ENCODE results near the gene PLXNA4.

DNA sequence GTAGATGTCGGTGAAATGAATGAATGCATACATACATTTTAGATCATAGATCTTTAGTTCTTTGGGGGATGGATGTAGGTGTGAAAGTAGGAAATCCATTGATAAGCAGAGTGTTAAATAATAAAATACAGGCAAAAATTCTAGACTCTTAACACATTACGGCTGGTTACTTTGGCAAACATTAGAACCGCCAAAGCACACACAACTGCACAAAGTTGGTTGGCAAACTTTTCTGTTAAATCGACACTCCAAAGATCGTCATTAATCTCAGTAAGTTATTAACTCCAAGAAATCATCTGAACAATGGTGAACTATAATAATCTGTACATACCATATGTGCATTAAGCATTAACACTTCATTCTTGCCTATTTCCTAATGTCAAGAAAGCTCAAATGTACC is 231.2 kb downstream of the PLXNA4 start:
- TF ChIP-seq, protein P1, sequence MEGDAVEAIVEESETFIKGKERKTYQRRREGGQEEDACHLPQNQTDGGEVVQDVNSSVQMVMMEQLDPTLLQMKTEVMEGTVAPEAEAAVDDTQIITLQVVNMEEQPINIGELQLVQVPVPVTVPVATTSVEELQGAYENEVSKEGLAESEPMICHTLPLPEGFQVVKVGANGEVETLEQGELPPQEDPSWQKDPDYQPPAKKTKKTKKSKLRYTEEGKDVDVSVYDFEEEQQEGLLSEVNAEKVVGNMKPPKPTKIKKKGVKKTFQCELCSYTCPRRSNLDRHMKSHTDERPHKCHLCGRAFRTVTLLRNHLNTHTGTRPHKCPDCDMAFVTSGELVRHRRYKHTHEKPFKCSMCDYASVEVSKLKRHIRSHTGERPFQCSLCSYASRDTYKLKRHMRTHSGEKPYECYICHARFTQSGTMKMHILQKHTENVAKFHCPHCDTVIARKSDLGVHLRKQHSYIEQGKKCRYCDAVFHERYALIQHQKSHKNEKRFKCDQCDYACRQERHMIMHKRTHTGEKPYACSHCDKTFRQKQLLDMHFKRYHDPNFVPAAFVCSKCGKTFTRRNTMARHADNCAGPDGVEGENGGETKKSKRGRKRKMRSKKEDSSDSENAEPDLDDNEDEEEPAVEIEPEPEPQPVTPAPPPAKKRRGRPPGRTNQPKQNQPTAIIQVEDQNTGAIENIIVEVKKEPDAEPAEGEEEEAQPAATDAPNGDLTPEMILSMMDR (IDR thresholded peaks at IDR 0.05; ENCODE audit: insufficient read depth, low read length): no peak
- no peak for TF ChIP-seq POLR2AphosphoS5 (IDR thresholded peaks at IDR 0.05; ENCODE audit: low read depth)
- TF ChIP-seq, protein P2, sequence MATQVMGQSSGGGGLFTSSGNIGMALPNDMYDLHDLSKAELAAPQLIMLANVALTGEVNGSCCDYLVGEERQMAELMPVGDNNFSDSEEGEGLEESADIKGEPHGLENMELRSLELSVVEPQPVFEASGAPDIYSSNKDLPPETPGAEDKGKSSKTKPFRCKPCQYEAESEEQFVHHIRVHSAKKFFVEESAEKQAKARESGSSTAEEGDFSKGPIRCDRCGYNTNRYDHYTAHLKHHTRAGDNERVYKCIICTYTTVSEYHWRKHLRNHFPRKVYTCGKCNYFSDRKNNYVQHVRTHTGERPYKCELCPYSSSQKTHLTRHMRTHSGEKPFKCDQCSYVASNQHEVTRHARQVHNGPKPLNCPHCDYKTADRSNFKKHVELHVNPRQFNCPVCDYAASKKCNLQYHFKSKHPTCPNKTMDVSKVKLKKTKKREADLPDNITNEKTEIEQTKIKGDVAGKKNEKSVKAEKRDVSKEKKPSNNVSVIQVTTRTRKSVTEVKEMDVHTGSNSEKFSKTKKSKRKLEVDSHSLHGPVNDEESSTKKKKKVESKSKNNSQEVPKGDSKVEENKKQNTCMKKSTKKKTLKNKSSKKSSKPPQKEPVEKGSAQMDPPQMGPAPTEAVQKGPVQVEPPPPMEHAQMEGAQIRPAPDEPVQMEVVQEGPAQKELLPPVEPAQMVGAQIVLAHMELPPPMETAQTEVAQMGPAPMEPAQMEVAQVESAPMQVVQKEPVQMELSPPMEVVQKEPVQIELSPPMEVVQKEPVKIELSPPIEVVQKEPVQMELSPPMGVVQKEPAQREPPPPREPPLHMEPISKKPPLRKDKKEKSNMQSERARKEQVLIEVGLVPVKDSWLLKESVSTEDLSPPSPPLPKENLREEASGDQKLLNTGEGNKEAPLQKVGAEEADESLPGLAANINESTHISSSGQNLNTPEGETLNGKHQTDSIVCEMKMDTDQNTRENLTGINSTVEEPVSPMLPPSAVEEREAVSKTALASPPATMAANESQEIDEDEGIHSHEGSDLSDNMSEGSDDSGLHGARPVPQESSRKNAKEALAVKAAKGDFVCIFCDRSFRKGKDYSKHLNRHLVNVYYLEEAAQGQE (IDR thresholded peaks at IDR 0.05; ENCODE audit: insufficient replicate concordance, low read depth): no peak
- TF ChIP-seq GABPA (IDR thresholded peaks at IDR 0.05; ENCODE audit: low read depth): no peak
- no peak for TF ChIP-seq SPI1 (IDR thresholded peaks at IDR 0.05; ENCODE audit: borderline replicate concordance, low read depth)
